MV-4-11 (cell line): ENCODE results near the gene HAP1.
A peak's percentile ranks its signal among the peaks of the same experiment; 100 is the strongest.
"Not testable (repeated sequence)": the region's sequence is repeated elsewhere in the genome, so short reads cannot be mapped to it uniquely, and the experiment has no call there.

Experiments used
- DNase-seq: peaks from one replicate; lab custom pipeline; 2025; lab: John Stamatoyannopoulos, UW

The HAP1 gene

DNA sequence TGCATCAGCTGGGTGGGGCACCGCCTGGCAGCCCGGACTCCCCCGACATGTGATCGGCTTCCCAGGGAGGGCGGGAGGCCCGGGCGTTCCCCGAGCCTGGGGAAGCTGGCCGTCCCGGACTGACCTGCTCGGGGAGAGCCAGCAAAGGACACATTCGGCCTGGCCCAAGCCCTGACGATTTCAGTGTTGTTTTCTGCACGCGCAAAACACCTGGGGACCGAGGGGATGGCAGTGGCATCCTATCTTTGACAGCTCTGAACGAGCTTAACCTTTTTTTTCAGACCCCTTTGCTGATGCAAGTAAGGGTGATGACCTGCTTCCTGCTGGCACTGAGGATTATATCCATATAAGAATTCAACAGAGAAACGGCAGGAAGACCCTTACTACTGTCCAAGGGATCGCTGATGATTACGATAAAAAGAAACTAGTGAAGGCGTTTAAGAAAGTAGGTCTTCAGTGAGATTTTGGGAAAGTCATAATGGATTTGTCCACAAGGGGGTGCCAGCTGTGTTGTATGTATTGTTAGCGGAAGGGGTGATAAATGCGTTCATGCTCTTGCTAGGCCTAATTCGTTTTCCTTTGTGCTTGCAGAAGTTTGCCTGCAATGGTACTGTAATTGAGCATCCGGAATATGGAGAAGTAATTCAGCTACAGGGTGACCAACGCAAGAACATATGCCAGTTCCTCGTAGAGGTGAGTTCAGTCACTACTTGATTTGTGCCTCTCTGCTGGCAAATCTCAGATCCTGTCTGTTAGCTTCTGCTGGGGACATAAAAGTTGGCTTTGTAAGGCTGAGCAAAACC is 44.7 kb downstream of the HAP1 start:
- peak; percentile 54 for DNase-seq

DNA sequence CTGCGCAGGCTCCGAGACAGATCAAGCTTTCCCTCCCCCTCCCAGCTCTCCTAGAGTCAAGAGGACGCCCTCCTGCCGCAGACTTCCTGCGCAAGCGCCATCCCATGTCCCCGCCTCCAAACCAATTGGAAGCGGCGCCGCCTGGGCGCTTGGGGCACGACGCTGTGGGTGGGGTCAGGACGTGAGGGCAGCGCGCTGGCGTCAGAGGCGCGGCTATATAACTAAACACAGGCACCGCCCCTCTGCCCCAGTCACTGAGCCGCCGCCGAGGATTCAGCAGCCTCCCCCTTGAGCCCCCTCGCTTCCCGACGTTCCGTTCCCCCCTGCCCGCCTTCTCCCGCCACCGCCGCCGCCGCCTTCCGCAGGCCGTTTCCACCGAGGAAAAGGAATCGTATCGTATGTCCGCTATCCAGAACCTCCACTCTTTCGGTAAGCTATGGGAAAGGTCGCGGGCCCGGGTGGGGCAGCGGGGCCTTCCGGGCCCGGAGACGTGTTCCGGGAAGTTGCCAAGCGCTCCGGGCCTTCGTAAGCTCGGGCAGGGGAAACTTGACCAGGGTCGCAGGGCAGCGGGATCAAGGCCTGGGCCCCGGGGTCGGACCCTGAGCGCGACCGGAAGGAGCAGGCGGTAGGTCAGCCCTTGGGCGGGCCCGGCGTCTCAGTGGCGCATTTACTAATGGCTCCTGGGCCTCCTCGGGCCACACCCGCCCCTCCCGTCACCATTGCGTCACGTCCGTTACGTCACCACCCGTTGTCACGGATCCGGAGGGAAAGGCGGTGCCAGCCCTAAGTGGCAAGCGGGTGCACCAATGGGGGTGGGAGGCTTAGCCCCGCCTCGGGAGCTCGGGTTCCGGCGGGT is 45.6 kb downstream of the HAP1 start, which contains the start of gene EIF1:
Gene EIF1, plus strand, starts transcription at position 245 of the 856 bp plus-strand sequence. Its CDS starts 154 bp downstream, at position 399.
- DNase-seq = peak; percentile 99

DNA sequence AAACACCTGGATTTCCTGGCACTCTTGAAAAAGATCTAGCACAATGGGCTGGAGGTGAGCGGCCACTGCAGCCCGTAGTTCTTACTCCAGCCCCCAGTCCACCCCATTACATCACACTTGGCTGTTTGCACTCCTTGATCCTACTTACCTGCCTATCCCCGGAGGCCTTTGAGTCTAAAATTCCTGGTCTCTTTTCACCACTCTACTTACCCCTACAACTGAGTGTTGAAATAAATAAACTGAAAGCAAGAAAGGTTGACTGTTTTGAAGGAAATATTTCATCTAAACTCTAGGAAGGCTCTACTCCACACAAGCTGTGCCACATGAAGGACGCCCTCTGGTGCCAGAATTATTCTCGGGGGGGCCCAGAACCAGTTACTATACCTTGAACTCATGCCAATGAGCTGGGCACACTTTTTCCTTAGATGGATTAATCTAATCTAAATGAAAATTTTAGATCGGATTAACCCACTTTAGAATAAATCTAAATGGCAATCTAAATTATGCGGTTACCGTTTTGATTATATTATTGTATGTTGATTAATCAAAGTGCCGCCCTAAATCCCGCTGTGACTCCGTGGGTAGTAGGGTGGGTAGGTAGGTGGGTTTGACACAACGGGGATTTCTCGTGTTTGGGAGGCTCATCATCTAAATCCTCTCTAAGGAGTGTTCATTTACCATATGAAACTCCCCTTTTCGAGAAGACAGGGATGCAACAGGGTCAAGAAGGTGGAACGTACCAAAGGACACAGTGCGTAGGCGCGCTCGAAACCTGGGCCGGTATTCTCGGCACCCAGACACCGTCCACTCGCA is 46.4 kb downstream of the HAP1 start:
- peak; percentile 57 for DNase-seq

DNA sequence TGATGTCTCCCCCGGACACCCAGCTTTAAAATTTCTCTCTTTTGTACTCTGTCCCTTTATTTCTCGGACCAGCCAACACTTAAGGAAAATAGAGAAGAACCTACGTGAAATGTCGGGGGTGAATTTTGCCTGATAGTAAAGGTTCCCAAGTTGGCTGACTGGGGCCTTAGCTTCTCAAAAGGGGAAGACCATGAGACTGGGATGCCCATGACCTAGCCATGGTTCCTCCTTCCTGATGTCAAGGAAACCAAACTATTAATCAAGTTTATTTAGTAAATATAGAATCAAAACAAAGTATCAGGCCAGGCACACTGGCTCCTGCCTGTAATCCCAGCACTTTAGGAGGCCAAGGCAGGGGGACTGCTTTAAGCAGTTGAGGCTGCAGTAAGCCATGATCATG is 48.2 kb downstream of the HAP1 start:
- DNase-seq = no peak

DNA sequence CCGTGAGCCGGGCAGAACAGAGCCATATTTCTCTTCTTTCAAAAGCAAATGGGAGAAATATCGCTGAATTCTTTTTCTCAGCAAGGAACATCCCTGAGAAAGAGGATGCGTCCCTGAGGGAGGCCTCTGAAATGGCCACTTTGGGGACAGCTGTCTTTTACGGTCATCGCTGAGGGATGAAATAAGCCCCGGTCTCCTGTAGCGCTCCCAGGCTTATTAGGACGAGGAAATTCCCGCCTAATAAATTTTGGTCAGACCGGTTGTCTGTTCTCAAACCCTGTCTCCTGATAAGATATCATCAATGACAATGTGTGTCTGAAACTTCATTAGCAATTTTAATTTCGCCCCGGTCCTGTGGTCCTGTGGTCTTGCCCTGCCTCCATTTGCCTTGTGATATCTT is 48.7 kb downstream of the HAP1 start:
- not testable (repeated sequence) for DNase-seq

DNA sequence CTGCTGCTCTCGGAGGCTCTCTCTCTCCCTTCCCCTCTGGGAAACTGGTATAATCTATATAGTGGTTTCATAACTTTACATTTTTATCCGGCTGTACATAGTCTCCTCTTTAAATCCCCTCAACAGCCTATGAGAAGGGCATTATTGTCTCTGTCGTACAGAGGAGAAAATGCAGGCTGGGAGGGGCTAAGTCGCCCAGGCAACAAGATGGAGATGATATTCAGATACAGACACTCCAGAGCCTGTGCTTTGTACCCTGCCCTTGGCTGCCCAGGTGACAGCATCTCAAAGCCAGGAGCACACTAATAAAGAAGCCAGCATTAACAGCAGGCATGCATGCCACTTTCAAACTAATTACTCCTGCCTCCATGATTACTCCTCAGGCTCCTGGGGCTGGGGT is 50.4 kb downstream of the HAP1 start:
- no peak for DNase-seq

DNA sequence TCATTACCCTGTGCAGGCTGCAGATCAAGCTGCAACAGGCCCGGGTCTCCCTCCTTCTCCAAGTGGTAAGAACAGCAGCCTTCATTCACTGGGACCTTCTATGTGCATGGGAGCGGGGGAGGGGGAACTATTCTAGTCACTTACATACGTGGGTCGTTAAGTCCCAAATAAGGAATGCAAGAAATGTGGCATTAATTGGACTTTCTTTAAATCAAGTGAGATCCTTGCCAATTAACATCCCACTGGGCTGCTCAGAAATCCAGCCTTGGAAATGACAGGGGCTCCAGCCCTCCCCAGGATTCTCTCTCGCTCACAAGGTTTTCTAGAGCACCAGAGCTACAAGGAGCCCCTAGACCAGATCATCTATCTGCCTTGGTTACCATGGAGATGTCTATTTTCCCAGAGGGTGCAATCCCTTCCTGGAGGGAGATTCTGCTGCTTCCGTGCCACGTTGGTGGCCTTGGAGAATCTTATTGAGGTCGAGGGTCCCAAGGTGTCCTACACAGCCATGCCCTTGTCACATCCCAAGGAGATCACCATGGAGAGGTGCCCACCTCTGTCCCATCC is 50.9 kb downstream of the HAP1 start:
- no peak for DNase-seq

DNA sequence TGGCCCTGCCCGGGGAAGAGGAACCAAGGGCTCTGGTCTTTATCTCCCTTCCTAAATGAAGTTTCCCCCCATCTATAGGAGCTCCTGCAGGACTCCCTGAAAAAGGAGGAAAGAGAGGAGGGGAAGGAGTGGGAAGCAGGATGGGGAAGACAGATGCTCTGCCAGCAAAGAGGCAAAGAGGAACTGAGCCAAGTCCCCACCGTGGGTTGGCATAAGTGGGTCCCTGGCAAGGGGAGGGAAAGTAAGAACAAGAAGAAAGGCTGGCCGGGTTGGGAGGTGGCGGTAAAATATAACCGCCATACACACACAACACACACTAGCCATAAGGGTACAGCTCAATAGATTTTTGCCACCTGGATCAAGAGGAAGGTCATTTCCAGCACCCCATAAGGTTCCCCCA is 51.8 kb downstream of the HAP1 start:
- DNase-seq = peak; percentile 46

DNA sequence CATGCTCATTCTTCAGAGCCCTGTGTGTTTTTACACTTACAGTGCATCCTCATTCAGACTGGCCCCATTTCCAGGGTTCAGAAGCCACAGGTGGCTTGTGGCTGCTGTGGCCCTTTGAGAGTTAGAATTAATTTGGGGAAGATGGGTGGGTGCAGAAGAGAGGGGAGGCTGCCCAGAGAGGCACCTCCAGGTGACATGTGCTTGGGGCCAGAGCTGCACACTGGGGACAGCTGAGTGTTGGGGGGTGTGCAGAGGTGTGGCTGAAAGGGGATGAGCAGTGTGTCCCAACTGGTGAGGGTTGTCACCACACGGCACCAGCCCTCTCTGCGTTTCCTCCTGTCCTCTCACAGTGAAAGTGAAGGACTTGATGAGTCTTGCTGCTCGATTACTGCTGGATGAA is 52.7 kb downstream of the HAP1 start:
- no peak for DNase-seq

DNA sequence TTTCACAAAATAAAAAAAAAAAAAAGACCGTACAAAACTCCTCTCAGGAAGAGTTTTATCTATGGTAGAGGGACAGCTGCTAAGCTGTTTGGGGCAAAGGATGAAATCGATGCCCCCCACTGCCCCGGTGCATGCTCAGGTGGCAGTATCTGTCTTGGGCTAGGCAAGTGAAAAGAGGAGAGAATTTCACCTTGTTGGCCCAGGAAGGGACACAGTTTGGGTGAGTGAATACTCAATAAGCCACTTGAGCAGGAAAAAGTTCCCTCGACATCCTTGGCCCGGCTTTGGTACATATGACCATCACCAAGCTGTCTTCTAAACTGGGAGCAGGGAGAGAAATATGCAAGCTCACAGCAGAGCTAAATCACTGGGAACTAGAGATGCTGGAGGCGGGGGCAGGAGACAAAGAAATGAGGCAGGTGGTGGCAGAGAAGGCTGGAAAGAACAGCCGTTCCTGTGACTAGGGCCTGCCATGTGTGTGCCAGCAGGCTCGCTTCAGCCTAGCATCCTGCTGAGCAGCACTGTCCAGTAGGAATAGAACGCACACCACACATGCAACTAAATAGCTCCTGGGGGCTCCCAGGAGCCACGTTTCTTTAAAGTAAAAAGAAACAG is 53.9 kb downstream of the HAP1 start:
- no peak for DNase-seq

DNA sequence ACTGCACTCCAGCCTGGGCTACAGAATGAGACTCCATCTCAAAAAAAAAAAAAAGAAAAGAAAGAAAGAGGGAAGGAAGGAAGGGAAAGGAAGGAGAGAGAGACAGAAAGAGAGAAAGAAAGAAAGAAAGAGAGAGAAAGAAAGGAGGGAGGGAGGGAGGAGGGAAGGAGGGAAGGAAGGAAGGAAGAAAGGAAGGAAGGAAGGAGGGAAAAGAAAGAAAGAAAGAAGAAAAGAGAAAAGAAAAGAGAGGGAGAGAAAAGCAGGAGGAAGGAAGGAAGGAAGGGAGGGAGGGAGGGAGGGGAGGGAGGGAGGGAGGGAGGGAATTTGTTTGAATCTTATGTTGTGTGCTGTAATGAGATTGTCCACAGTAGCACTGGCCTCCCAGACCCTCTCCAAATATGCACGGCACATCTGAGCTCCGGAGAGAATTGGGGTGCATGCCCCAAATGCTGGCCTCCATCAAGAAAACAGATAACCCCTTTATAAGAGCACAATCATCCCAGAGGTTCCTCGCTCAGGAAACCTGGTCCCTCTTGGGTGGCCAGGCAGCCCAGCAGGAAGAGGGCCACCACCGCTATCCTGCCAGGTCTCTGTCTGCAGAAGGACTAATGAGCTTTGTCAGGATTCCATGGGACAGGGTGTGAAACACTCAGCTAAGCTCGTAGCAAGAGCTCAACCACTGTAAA is 54.6 kb downstream of the HAP1 start:
- no peak for DNase-seq

DNA sequence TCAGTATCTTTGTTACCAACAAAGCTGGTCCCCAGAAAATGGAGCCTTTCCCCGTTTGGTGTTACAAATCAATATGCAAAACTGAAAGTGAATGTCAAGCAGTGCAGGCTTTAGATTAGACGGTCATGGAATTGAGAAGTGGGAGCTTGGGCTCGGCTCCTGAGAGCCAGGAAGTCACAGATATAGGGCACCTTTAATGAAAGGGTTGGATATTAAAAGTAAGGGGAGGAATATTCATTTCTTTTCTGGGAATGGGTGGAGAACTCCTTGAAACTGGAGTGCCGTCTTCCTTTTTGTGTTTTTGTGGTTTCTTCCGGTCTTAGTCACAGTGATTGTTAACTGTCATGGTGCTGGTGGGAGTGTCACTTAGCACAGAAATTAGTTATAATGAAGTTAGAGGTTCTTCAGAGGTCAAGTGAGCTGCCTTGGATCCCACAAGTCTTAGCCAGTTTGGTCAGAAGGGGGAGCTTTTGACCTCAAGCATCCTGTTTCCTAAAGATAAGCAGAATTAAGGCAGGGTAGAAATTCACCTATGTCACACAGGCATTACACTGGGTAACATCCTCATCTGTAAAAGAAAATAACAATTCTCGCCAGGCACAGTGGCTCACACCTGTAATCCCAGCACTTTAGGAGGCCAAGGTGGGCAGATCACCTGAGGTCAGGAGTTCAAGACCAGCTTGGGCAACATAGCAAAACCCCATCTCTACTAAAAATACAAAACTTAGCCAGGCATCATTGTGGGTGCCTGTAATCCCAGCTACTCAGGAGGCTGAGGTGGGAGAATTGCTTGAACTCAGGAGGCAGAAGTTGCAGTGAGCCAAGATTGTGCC is 55.3 kb downstream of the HAP1 start:
- peak; percentile 97 for DNase-seq

DNA sequence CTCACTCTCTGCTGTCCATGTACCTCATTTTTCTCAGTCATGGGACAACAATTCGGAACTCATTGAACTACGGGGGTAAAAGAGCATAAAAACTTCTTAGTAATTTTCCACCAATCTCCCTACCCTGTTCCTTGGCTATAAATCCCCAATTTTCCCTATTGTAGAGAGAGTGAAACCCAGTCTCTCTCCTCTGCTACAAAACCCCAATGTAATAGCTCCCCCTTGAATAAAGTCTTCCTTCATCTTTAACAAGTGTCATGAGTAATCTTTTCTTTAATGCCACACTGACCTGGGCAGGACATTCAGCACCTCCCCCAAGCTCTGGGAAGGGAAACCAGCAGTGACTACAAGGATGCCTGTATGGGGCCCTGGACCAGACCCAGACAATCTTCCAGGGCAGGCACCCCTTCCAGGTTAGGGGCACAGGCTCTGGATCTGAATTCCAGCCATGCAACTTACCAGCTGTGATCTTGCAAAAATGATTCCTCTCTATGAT is 56.0 kb downstream of the HAP1 start:
- DNase-seq = peak; percentile 73

DNA sequence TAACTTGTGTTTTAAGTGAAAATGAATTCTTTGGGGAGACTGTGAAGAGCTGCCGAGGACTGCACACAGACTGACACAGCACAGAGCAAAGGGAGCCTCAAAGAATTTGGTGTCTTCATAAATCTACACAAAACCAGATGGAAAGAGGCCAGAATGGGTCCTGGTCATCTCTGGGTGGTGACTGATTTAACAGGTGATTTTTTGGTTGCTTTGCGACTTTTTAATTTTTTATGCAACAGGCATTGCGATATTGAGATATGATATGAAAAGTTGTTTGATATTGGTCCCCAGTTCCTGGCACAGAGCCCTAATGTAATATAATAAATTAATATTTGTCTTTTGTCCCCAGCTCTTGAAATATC is 58.4 kb downstream of the HAP1 start:
- DNase-seq = no peak

DNA sequence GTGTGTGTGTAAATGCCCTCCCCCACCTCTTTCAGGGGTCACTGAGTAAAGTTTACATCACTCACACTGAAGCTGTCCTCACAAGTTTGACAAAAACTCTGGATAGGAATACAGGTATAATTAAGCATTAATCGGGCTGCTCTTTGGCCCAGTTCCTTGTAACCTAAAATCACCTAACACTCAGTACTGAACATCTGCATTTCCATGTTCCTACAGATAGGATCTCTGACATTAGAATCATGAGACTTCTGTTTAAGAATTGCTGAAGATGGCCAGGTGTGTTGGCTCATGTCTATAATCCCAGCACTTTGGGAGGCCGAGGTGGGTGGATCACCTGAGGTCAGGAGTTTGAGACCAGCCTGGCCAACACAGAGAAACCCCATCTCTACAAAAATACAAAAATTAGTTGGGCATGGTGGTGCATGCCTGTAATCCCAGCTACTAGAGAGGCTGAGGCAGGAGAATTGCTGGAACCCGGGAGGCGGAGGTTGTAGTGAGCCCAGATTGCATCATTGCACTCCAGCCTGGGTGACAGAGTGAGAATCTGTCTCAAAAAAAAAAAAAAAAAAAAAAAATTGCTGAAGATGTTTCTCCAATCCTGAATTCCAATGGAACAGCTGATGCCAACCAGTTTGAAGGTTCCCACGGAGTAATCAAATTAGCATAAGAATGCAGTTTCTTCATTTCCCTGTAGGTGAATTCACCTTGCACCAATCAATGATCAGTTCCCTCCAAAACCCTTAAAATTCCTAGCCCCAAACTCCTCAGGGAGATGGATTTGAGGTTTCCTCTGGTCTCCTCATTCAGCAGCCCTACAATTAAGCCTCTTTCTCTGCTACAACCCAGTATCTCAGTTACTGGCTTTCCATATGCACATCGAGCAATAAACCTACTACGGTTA is 59.0 kb downstream of the HAP1 start:
- not testable (repeated sequence) for DNase-seq
